GM23338 (cell line): ENCODE results near the gene ESPNL. TPM values are rescaled to one million over a fixed set of nuclear protein-coding genes. Genes with fewer than 3 reads are reported as not detected.

Experiments used
- ATAC-seq: fragments of 200-7000 bp; cut with Tn5 transposase; 3 replicates; pipeline ENCODE4 v1.9.1; 2020
- DNase-seq: peaks from one replicate; pipeline ENCODE4 v3.0.0-alpha.2; 2015; ENCODE audit warnings: low spot score
- H2AFZ ChIP-seq: fragments of 200-600 bp; sonication (generic); 2 replicates; pipeline ENCODE4 v1.8.0; 2016; ENCODE audit warnings: antibody characterized with exemption, mild to moderate bottlenecking, moderate library complexity
- H3F3A ChIP-seq: fragments of 200-600 bp; sonication (generic); replicated peaks from 2 replicates; pipeline ENCODE4 v1.8.0; 2017; ENCODE audit warnings: antibody characterized with exemption, mixed run types, low read depth
- H3K27ac ChIP-seq: fragments of 200-600 bp; sonication (generic); 2 replicates; pipeline ENCODE4 v1.6.1; 2016; ENCODE audit warnings: low read depth
- H3K27me3 ChIP-seq: fragments of 200-600 bp; sonication (generic); 2 replicates; pipeline ENCODE4 v1.8.0; 2016; ENCODE audit warnings: mild to moderate bottlenecking, mixed run types, moderate library complexity; ENCODE audit not compliant: insufficient read depth
- H3K36me3 ChIP-seq: fragments of 200-600 bp; sonication (generic); 2 replicates; pipeline ENCODE4 v1.8.0; 2016; ENCODE audit warnings: mild to moderate bottlenecking; ENCODE audit not compliant: insufficient read depth
- H3K4me1 ChIP-seq: fragments of 200-600 bp; sonication (generic); 2 replicates; pipeline ENCODE4 v1.8.0; 2016; ENCODE audit warnings: mild to moderate bottlenecking, moderate library complexity; ENCODE audit not compliant: insufficient read depth
- H3K4me2 ChIP-seq: fragments of 200-600 bp; sonication (generic); 2 replicates; pipeline ENCODE4 v1.7.1; 2017; ENCODE audit warnings: mixed run types
- H3K4me3 ChIP-seq: fragments of 200-600 bp; sonication (generic); 2 replicates; pipeline ENCODE4 v1.6.1; 2016; ENCODE audit warnings: mixed run types
- H3K79me2 ChIP-seq: fragments of 200-600 bp; sonication (generic); replicated peaks from 2 replicates; pipeline ENCODE4 v1.8.0; 2017; ENCODE audit warnings: mild to moderate bottlenecking; ENCODE audit not compliant: insufficient read depth
- H3K9me2 ChIP-seq: fragments of 200-600 bp; sonication (generic); 2 replicates; pipeline ENCODE4 v1.8.0; 2017; ENCODE audit not compliant: insufficient read depth
- H4K20me1 ChIP-seq: fragments of 200-600 bp; sonication (generic); replicated peaks from 2 replicates; pipeline ENCODE4 v1.8.0; 2017; ENCODE audit warnings: mild to moderate bottlenecking; ENCODE audit not compliant: insufficient read depth
- H3K27ac Mint-ChIP-seq: 2 replicates; pipeline ENCODE4 v1.8.0; 2020; ENCODE audit warnings: inconsistent platforms, mild to moderate bottlenecking, moderate library complexity, mixed read lengths
- H3K27me3 Mint-ChIP-seq: 3 replicates; pipeline ENCODE4 v1.8.0; 2022; ENCODE audit warnings: low read depth, mild to moderate bottlenecking, moderate library complexity, mixed read lengths, inconsistent platforms; ENCODE audit not compliant: insufficient read depth, poor library complexity
- H3K36me3 Mint-ChIP-seq: 3 replicates; pipeline ENCODE4 v1.8.0; 2021; ENCODE audit warnings: low read depth, mild to moderate bottlenecking, inconsistent platforms, moderate library complexity, mixed read lengths
- H3K4me1 Mint-ChIP-seq: 3 replicates; pipeline ENCODE4 v1.8.0; 2020; ENCODE audit warnings: mild to moderate bottlenecking, inconsistent platforms, mixed read lengths
- H3K4me3 Mint-ChIP-seq: 3 replicates; pipeline ENCODE4 v1.8.0; 2021; ENCODE audit warnings: moderate library complexity, mild to moderate bottlenecking, inconsistent platforms, mixed read lengths
- H3K9me3 Mint-ChIP-seq: 3 replicates; pipeline ENCODE4 v1.8.0; 2020; ENCODE audit warnings: moderate library complexity, mild to moderate bottlenecking, inconsistent platforms, mixed read lengths
- CTCF ChIP-seq, 2 experiments: fragments of 200-600 bp in 1 of 2; sonication (generic) in 1 of 2; conservative IDR thresholded peaks; 2 replicates each; pipeline versions ENCODE4 v1.5.1 to v1.6.1; 2016 to 2017; ENCODE audit warnings: antibody characterized with exemption in 2 of 2, low read depth in 2 of 2, mild to moderate bottlenecking in 2 of 2, moderate library complexity in 1 of 2
- ETS1 ChIP-seq: IDR thresholded peaks from 2 replicates; pipeline ENCODE4 v1.6.1; 2016; ENCODE audit warnings: antibody characterized with exemption
- EZH2 ChIP-seq: fragments of 200-600 bp; sonication (generic); IDR thresholded peaks from one replicate; pipeline ENCODE4 v1.8.0; 2017; ENCODE audit warnings: antibody characterized with exemption, mild to moderate bottlenecking, low read depth; ENCODE audit not compliant: unreplicated experiment
- EZH2phosphoT487 ChIP-seq: fragments of 200-600 bp; sonication (generic); IDR thresholded peaks from one replicate; pipeline ENCODE4 v1.8.1; 2018; ENCODE audit warnings: antibody characterized with exemption; ENCODE audit not compliant: unreplicated experiment
- JUNB ChIP-seq: IDR thresholded peaks from one replicate; pipeline ENCODE4 v1.6.1; 2016; ENCODE audit warnings: antibody characterized with exemption; ENCODE audit not compliant: unreplicated experiment
- NANOG ChIP-seq: IDR thresholded peaks from 2 replicates; pipeline ENCODE4 v1.6.1; 2016; ENCODE audit warnings: antibody characterized with exemption, borderline replicate concordance
- POLR2AphosphoS5 ChIP-seq: IDR thresholded peaks from 2 replicates; pipeline ENCODE4 v1.6.1; 2016; ENCODE audit warnings: antibody characterized with exemption, low read depth
- STAT1 ChIP-seq: IDR thresholded peaks from one replicate; pipeline ENCODE4 v1.6.1; 2016; ENCODE audit warnings: antibody characterized with exemption; ENCODE audit not compliant: unreplicated experiment
- ZNF114 ChIP-seq: fragments of 250-450 bp; sonication (Bioruptor Pico); IDR thresholded peaks from 2 replicates; pipeline ENCODE4 v1.5.0; 2020; ENCODE audit warnings: mild to moderate bottlenecking, moderate library complexity
- ZNF331 ChIP-seq: fragments of 250-450 bp; sonication (Bioruptor Pico); IDR thresholded peaks from 2 replicates; pipeline ENCODE4 v1.5.0; 2020; ENCODE audit warnings: low read depth, mild to moderate bottlenecking, moderate library complexity
- ZNF462 ChIP-seq: fragments of 250-450 bp; sonication (Bioruptor Pico); IDR thresholded peaks from 2 replicates; pipeline ENCODE4 v1.5.0; 2020; ENCODE audit warnings: mild to moderate bottlenecking, moderate library complexity
- polyA plus RNA-seq: library from polyadenylated mRNA; unstranded; fragments of >200 nt; fragmentation: Nextera tagmentation; extraction: Ambion mirVana; gene quantifications from 2 replicates; pipeline ENCODE4 v1.2.1, GENCODE V29; 2016
- total RNA-seq: library from RNA; depleted of rRNA; stranded (reverse); fragments of >200 nt; shearing (Covaris generic); gene quantifications from 2 replicates; pipeline ENCODE4 v1.2.3, GENCODE V29; 2014

Gene ESPNL
- total and polyA plus RNA-seq, 2 experiments from 2014 or later, result 0.44 to 3.1 TPM

GRCh38 chr2:238093181-238094140 lies 6.7 kb upstream of the ESPNL start:
- H3K9me2 ChIP-seq, result no peaks in the 10 kb centered on the region
- Mint-ChIP-seq H3K27me3 (peaks cover 33% of the 10 kb centered on the region), H3K9me3 (no peaks in the 10 kb centered on the region; the same call in 2 of the 3 replicates), H3K4me1 (peaks cover 41% of the 10 kb centered on the region), H3K36me3 (peaks cover 53% of the 10 kb centered on the region), H3K27ac (peak overlapping the region; percentile 75; the same call in 1 of the 2 replicates), H3K4me3 (no peak overlapping the region)
- H4K20me1 ChIP-seq, result no peaks in the 10 kb centered on the region; the same call in 1 of the 2 replicates
- TF ChIP-seq NANOG (no peak), STAT1 (no peak), EZH2 (no peak), ZNF331 (CRISPR knock-in tag) (no peak), CTCF (conservative IDR thresholded peaks at IDR 0.05; ENCODE audit: low read depth in 2 of 2) (peak in 1 of 2 experiments; percentile 29; a peak in 2 of 4 replicates), JUNB (no peak), POLR2AphosphoS5 (peak; percentile 61), ZNF114 (no peak), EZH2phosphoT487 (no peak), ETS1 (no peak), ZNF462 (CRISPR knock-in tag) (no peak)
- H3K4me3 ChIP-seq, result no peak overlapping the region
- DNase-seq (no peak), ATAC-seq (no peak)
- H3K27ac ChIP-seq, result no peak overlapping the region
- H3K27me3 ChIP-seq, result no peaks in the 10 kb centered on the region
- H3F3A ChIP-seq, result peaks cover 8% of the 10 kb centered on the region; the same call in 1 of the 2 replicates
- no peak overlapping the region for H3K4me2 ChIP-seq
- H2AFZ ChIP-seq, result no peak overlapping the region
- peaks cover 22% of the 10 kb centered on the region for H3K4me1 ChIP-seq
- H3K79me2 ChIP-seq, result no peaks in the 10 kb centered on the region
- H3K36me3 ChIP-seq, result no peaks in the 10 kb centered on the region; the same call in 1 of the 2 replicates
